ENCODE data around the gene DEFB112. TPM values are rescaled to one million over a fixed set of nuclear protein-coding genes. Genes with fewer than 3 reads are reported as not detected.

DEFB112 gene, protein sequence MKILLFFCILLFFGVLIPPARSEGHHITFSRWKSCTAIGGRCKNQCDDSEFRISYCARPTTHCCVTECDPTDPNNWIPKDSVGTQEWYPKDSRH
- not detected in 2 replicates for total RNA-seq
- long read RNA-seq, result 0 reads

DNA sequence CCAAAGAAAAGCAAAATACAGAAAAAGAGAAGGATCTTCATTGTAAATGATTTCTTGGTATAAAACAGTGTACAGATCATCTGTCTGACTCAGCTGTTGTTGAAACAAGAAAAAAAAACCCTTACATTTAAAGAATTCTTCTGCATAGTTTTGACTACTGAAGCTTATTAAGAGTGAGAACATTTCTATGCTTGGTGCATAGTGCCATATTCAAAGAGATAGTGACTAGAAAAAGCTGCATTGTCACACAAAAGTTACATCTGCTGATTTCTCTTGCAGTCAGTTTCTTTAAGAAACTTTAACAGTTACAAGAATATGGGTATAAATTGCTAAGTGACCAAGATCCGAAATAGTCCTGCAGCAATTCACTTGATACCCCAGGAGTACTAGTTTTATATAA, at the start of gene DEFB112:
DEFB112 (minus strand) TSS at position 101 of the 400 bp plus-strand sequence; CDS start at position 41, 60 bp downstream.
- Mint-ChIP-seq H3K27ac (ENCODE audit: unreplicated experiment) (no peak within 1 kb of the TSS), H3K27me3 (ENCODE audit: unreplicated experiment) (peaks cover 9% of the 10 kb centered on the region), H3K9me3 (ENCODE audit: unreplicated experiment) (no peaks in the 10 kb centered on the region), H3K4me1 (ENCODE audit: unreplicated experiment) (no peaks in the 10 kb centered on the region), H3K36me3 (ENCODE audit: unreplicated experiment) (no peaks in the 10 kb centered on the region), H3K4me3 (ENCODE audit: unreplicated experiment) (no peak within 1 kb of the TSS)
- no peak for DNase-seq (ENCODE audit: extremely low spot score, unreplicated experiment)
- TF ChIP-seq, protein P1, sequence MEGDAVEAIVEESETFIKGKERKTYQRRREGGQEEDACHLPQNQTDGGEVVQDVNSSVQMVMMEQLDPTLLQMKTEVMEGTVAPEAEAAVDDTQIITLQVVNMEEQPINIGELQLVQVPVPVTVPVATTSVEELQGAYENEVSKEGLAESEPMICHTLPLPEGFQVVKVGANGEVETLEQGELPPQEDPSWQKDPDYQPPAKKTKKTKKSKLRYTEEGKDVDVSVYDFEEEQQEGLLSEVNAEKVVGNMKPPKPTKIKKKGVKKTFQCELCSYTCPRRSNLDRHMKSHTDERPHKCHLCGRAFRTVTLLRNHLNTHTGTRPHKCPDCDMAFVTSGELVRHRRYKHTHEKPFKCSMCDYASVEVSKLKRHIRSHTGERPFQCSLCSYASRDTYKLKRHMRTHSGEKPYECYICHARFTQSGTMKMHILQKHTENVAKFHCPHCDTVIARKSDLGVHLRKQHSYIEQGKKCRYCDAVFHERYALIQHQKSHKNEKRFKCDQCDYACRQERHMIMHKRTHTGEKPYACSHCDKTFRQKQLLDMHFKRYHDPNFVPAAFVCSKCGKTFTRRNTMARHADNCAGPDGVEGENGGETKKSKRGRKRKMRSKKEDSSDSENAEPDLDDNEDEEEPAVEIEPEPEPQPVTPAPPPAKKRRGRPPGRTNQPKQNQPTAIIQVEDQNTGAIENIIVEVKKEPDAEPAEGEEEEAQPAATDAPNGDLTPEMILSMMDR (IDR thresholded peaks at IDR 0.05), result no peak

DNA sequence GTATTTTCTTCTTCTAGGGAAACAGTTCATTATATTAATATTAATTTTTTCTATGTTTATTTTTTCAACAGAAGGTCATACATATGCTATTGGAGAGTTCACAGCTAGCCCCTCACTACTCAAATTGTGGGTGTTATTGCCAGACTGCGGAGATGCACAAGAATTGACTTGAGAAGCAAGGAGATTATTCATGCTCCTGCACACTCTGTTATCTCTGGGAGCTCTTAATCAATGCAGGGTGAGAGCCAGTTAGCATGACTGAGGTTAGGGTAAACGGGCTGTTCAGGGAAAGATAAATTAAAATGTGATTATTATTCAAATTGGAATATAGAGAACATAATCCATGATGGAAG, 48.9 kb upstream of the DEFB112 start:
- Mint-ChIP-seq H3K27me3 (ENCODE audit: unreplicated experiment) (peaks cover 21% of the 10 kb centered on the region), H3K4me3 (ENCODE audit: unreplicated experiment) (no peak overlapping the region), H3K4me1 (ENCODE audit: unreplicated experiment) (no peaks in the 10 kb centered on the region), H3K36me3 (ENCODE audit: unreplicated experiment) (no peaks in the 10 kb centered on the region), H3K9me3 (ENCODE audit: unreplicated experiment) (no peaks in the 10 kb centered on the region), H3K27ac (ENCODE audit: unreplicated experiment) (no peak overlapping the region)
- TF ChIP-seq, protein P1 (IDR thresholded peaks at IDR 0.05), result no peak
- no peak for DNase-seq (ENCODE audit: extremely low spot score, unreplicated experiment)

DNA sequence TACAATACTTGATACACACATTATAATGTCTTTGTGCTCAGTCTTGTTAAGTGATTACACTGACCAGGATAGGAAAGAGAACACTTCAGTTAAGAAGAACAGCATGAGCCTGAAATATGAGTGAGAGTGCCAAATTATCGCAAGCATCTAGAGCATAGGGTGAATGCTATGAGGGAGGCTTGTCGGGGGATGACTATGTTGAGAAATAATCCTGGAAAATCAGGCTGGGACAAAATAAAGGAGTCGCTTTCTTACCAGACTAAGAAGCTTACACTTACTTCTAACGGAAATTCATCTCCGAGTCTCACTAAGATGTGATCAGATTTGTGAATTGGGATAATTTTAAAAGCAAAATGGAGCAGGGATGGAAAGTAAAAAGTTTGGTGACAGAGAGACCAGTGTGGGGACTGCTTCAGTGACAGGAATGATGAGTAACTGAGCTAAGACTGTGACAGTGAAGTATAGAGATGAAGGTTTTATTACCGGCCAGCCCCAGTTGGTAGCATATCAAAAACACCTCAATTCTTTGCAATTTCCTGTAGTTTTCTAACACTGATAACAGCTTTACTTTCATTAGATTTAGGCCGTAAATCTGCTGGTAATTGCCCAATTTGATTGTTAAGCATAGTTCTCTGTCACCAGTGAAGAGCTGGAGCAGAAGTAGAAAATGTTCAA, 48.4 kb upstream of the DEFB112 start:
- H3K4me3 Mint-ChIP-seq (ENCODE audit: unreplicated experiment), result no peak overlapping the region
- no peaks in the 10 kb centered on the region for H3K36me3 Mint-ChIP-seq (ENCODE audit: unreplicated experiment)
- TF ChIP-seq, protein P1 (IDR thresholded peaks at IDR 0.05), result no peak
- no peak for DNase-seq (ENCODE audit: extremely low spot score, unreplicated experiment)
- no peak overlapping the region for H3K27ac Mint-ChIP-seq (ENCODE audit: unreplicated experiment)
- no peaks in the 10 kb centered on the region for H3K9me3 Mint-ChIP-seq (ENCODE audit: unreplicated experiment)
- peaks cover 21% of the 10 kb centered on the region for H3K27me3 Mint-ChIP-seq (ENCODE audit: unreplicated experiment)
- no peaks in the 10 kb centered on the region for H3K4me1 Mint-ChIP-seq (ENCODE audit: unreplicated experiment)

DNA sequence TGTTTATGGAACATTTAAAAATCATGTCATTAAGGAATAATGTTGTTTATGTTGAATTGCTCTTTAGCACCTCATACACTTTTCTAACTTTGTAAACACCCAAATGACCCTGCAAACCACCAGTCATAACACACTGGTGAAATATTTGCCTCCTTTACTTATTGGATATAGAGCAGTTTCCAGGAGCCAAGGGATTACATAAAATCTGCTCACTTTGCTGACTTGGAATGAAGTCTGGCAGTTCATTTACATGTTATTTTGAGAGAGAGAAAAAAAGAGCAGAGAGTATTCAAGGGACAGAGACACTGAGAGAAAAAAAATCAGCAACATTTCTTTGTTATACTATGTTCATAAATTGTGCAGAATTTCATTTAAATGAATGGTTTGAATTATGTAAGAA, 46.6 kb upstream of the DEFB112 start:
- Mint-ChIP-seq H3K9me3 (ENCODE audit: unreplicated experiment) (no peaks in the 10 kb centered on the region), H3K36me3 (ENCODE audit: unreplicated experiment) (no peaks in the 10 kb centered on the region), H3K4me3 (ENCODE audit: unreplicated experiment) (no peak overlapping the region), H3K27me3 (ENCODE audit: unreplicated experiment) (peaks cover 17% of the 10 kb centered on the region), H3K4me1 (ENCODE audit: unreplicated experiment) (no peaks in the 10 kb centered on the region), H3K27ac (ENCODE audit: unreplicated experiment) (no peak overlapping the region)
- DNase-seq (ENCODE audit: extremely low spot score, unreplicated experiment), result no peak
- TF ChIP-seq, protein P1 (IDR thresholded peaks at IDR 0.05), result no peak

DNA sequence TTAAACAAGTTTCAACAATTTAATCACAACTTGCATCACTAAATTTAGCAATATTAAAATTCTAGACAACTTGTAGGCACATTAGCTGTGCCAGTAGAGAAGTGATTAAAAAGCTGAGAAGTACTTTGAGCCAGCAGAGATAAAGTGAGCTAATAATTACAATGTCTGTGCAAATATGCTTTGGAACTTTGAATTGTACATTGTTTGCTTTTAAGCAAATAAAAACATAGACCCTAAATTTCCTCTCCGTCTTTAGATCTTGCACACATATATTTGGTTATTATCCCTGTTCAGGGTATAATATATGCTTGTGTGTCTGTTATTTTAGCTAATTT, 44.2 kb upstream of the DEFB112 start:
- DNase-seq (ENCODE audit: extremely low spot score, unreplicated experiment), result no peak
- Mint-ChIP-seq H3K9me3 (ENCODE audit: unreplicated experiment) (no peaks in the 10 kb centered on the region), H3K4me1 (ENCODE audit: unreplicated experiment) (no peaks in the 10 kb centered on the region)

More for the DNA sequence above, 44.2 kb upstream of the DEFB112 start:
- TF ChIP-seq, protein P1 (IDR thresholded peaks at IDR 0.05), result no peak
- Mint-ChIP-seq H3K27me3 (ENCODE audit: unreplicated experiment) (peaks cover 8% of the 10 kb centered on the region), H3K4me3 (ENCODE audit: unreplicated experiment) (no peak overlapping the region), H3K27ac (ENCODE audit: unreplicated experiment) (no peak overlapping the region), H3K36me3 (ENCODE audit: unreplicated experiment) (no peaks in the 10 kb centered on the region)

All from osteocyte (in vitro differentiated cells).